GM23248 (cell line): ENCODE measurements around the gene RAN. TPM values are rescaled to one million over a fixed set of nuclear protein-coding genes. Genes with fewer than 3 reads are reported as not detected.

Experiments
- DNase-seq: peaks from one replicate; pipeline ENCODE4 v3.0.0-alpha.2; 2015
- H2AFZ ChIP-seq: fragments of 200-600 bp; sonication (generic); 2 replicates; pipeline ENCODE4 v1.6.1; 2016; ENCODE audit warnings: antibody characterized with exemption
- H3F3A ChIP-seq: fragments of 200-600 bp; sonication (generic); 2 replicates; pipeline ENCODE4 v1.6.1; 2016; ENCODE audit warnings: mild to moderate bottlenecking, antibody characterized with exemption, mixed run types; ENCODE audit not compliant: insufficient read depth
- H3K27ac ChIP-seq: fragments of 200-600 bp; sonication (generic); 2 replicates; pipeline ENCODE4 v1.5.1; 2016; ENCODE audit warnings: mild to moderate bottlenecking
- H3K27me3 ChIP-seq: fragments of 200-600 bp; sonication (generic); replicated peaks from 2 replicates; pipeline ENCODE4 v1.6.1; 2016; ENCODE audit warnings: mild to moderate bottlenecking; ENCODE audit not compliant: insufficient read depth
- H3K36me3 ChIP-seq: fragments of 200-600 bp; sonication (generic); 2 replicates; pipeline ENCODE4 v1.6.1; 2016; ENCODE audit warnings: low read depth, mild to moderate bottlenecking
- H3K4me1 ChIP-seq: fragments of 200-600 bp; sonication (generic); 2 replicates; pipeline ENCODE4 v1.6.1; 2016; ENCODE audit warnings: mild to moderate bottlenecking; ENCODE audit not compliant: insufficient read depth
- H3K4me2 ChIP-seq: fragments of 200-600 bp; sonication (generic); one replicate; pipeline ENCODE4 v1.6.1; 2016; ENCODE audit warnings: mild to moderate bottlenecking; ENCODE audit not compliant: unreplicated experiment
- H3K4me3 ChIP-seq: fragments of 200-600 bp; sonication (generic); 2 replicates; pipeline ENCODE4 v1.5.1; 2016; ENCODE audit warnings: mild to moderate bottlenecking
- H3K79me2 ChIP-seq: fragments of 200-600 bp; sonication (generic); 2 replicates; pipeline ENCODE4 v1.6.1; 2016; ENCODE audit warnings: mild to moderate bottlenecking; ENCODE audit not compliant: insufficient read depth
- H3K9ac ChIP-seq: fragments of 200-600 bp; sonication (generic); 2 replicates; pipeline ENCODE4 v1.6.1; 2016; ENCODE audit warnings: mild to moderate bottlenecking
- H3K9me2 ChIP-seq: fragments of 200-600 bp; sonication (generic); 2 replicates; pipeline ENCODE4 v1.6.1; 2016; ENCODE audit warnings: mixed run types, mild to moderate bottlenecking, moderate library complexity; ENCODE audit not compliant: insufficient read depth
- H3K9me3 ChIP-seq: fragments of 200-600 bp; sonication (generic); one replicate; pipeline ENCODE4 v1.6.1; 2017; ENCODE audit warnings: low read depth
- H4K20me1 ChIP-seq: fragments of 200-600 bp; sonication (generic); 2 replicates; pipeline ENCODE4 v1.6.0; 2016; ENCODE audit not compliant: insufficient read depth
- EZH2 ChIP-seq: fragments of 200-600 bp; sonication (generic); IDR thresholded peaks from 2 replicates; pipeline ENCODE4 v1.6.1; 2018; ENCODE audit warnings: antibody characterized with exemption, mild to moderate bottlenecking; ENCODE audit not compliant: insufficient read depth, poor library complexity, severe bottlenecking
- EZH2phosphoT487 ChIP-seq: fragments of 200-600 bp; sonication (generic); IDR thresholded peaks from 2 replicates; pipeline ENCODE4 v1.6.1; 2018; ENCODE audit warnings: antibody characterized with exemption, moderate library complexity, mild to moderate bottlenecking, low read depth; ENCODE audit not compliant: insufficient read depth
- WGBS, 2 experiments: methylation state at CpG; one replicate each; pipeline ENCODE4 v1.1.6; 2015 to 2017; ENCODE audit warnings: low lambda C conversion rate in 2 of 2, low coverage in 1 of 2; ENCODE audit errors: missing lambda C conversion rate in 2 of 2; 5-methylcytosine and 5-hydroxymethylcytosine counted together
- in situ Hi-C: fragments of 300-500 bp; cut with MboI; formaldehyde crosslinking; loops from 2 replicates; pipeline ENCODE4 v1.15.0; 2020
- polyA plus RNA-seq: library from polyadenylated mRNA; unstranded; fragments of >200 nt; fragmentation: Nextera tagmentation; extraction: Ambion mirVana; gene quantifications from 2 replicates; pipeline ENCODE4 v1.2.1, GENCODE V29; 2016
- total RNA-seq: library from RNA; depleted of rRNA; stranded (reverse); fragments of >200 nt; shearing (Covaris generic); gene quantifications from 2 replicates; pipeline ENCODE4 v1.2.3, GENCODE V29; 2014

Gene RAN
- total and polyA plus RNA-seq, 2 experiments from 2014 or later = 541 to 1,090 TPM

- Histone ChIP-seq H3F3A (peaks cover 54% of the 10 kb centered on the region), H3K4me1 (peaks cover 18% of the 10 kb centered on the region), H3K36me3 (peaks cover 48% of the 10 kb centered on the region), H3K4me2 (no peak overlapping the region), H3K79me2 (peaks cover 34% of the 10 kb centered on the region), H3K27ac (no peak overlapping the region), H3K4me3 (no peak overlapping the region), H4K20me1 (0 out of 2 replicates have a peak, but pooled peaks cover 3% of the 10 kb centered on the region), H3K9me3 (no peaks in the 10 kb centered on the region), H3K9me2 (no peaks in the 10 kb centered on the region), H3K9ac (no peak overlapping the region), H2AFZ (no peak overlapping the region), H3K27me3 (no peaks in the 10 kb centered on the region)
- DNase-seq = no peak
- no peak for TF ChIP-seq EZH2
- no peak for TF ChIP-seq EZH2phosphoT487
- in situ Hi-C loops = no loop called here
- 98% methylated on average over 3 of the region's 3 CpGs for WGBS, 2 experiments
Observed at GRCh38 chr12:130877333-130877732, 5.5 kb downstream of the RAN start.

GRCh38 chr12:130878193-130879185, 6.6 kb downstream of the RAN start:
- TF ChIP-seq EZH2 (no peak), EZH2phosphoT487 (no peak)
- in situ Hi-C loops = no loop called here
- no peaks in the 10 kb centered on the region for H3K9me2 ChIP-seq
- no peak overlapping the region for H3K27ac ChIP-seq
- peaks cover 51% of the 10 kb centered on the region for H3F3A ChIP-seq
- WGBS, 2 experiments = 82 to 85% methylated on average over 24 of the region's 24 CpGs
- no peak overlapping the region for H3K9ac ChIP-seq
- no peak overlapping the region for H3K4me3 ChIP-seq
- peaks cover 13% of the 10 kb centered on the region for H3K4me1 ChIP-seq
- no peak for DNase-seq
- no peak overlapping the region for H3K4me2 ChIP-seq
- H3K36me3 ChIP-seq = peaks cover 39% of the 10 kb centered on the region
- no peak overlapping the region for H2AFZ ChIP-seq
- no peaks in the 10 kb centered on the region for H3K9me3 ChIP-seq
- 0 out of 2 replicates have a peak, but pooled peaks cover 3% of the 10 kb centered on the region for H4K20me1 ChIP-seq
- H3K27me3 ChIP-seq = no peaks in the 10 kb centered on the region
- H3K79me2 ChIP-seq = peaks cover 23% of the 10 kb centered on the region

GRCh38 chr12:130879212-130879686, 7.4 kb downstream of the RAN start:
- H3K4me3 ChIP-seq = no peak overlapping the region
- H3F3A ChIP-seq = peaks cover 43% of the 10 kb centered on the region
- DNase-seq = no peak
- H3K9me2 ChIP-seq = no peaks in the 10 kb centered on the region
- TF ChIP-seq EZH2phosphoT487 (no peak), EZH2 (no peak)
- peaks cover 15% of the 10 kb centered on the region for H3K79me2 ChIP-seq
- in situ Hi-C loops = no loop called here
- no peak overlapping the region for H3K4me2 ChIP-seq
- H3K4me1 ChIP-seq = peaks cover 5% of the 10 kb centered on the region
- no peaks in the 10 kb centered on the region for H3K9me3 ChIP-seq
- H3K36me3 ChIP-seq = peaks cover 31% of the 10 kb centered on the region
- no peak overlapping the region for H3K27ac ChIP-seq
- 0 out of 2 replicates have a peak, but pooled peaks cover 3% of the 10 kb centered on the region for H4K20me1 ChIP-seq
- 92 to 94% methylated on average over 13 of the region's 13 CpGs for WGBS, 2 experiments
- no peak overlapping the region for H2AFZ ChIP-seq
- H3K27me3 ChIP-seq = no peaks in the 10 kb centered on the region
- H3K9ac ChIP-seq = no peak overlapping the region

GRCh38 chr12:130879781-130880389, 8.0 kb downstream of the RAN start:
- no peak overlapping the region for H3K27ac ChIP-seq
- H3K36me3 ChIP-seq = peaks cover 25% of the 10 kb centered on the region
- no peaks in the 10 kb centered on the region for H3K9me2 ChIP-seq
- TF ChIP-seq EZH2 (no peak), EZH2phosphoT487 (no peak)
- peak overlapping the region; percentile 54 for H3K9ac ChIP-seq
- peak overlapping the region; percentile 82 for H2AFZ ChIP-seq
- no peaks in the 10 kb centered on the region; the same call in 1 of the 2 replicates for H3K4me1 ChIP-seq
- 63 to 65% methylated on average over 17 of the region's 17 CpGs for WGBS, 2 experiments
- in situ Hi-C loops = no loop called here
- H3K27me3 ChIP-seq = no peaks in the 10 kb centered on the region
- peaks cover 9% of the 10 kb centered on the region for H3K79me2 ChIP-seq
- peak overlapping the region; percentile 90 for H3K4me2 ChIP-seq
- peak; percentile 32 for DNase-seq
- 0 out of 2 replicates have a peak, but pooled peaks cover 3% of the 10 kb centered on the region for H4K20me1 ChIP-seq
- no peaks in the 10 kb centered on the region for H3K9me3 ChIP-seq
- H3F3A ChIP-seq = peaks cover 37% of the 10 kb centered on the region
- H3K4me3 ChIP-seq = peak overlapping the region; percentile 69
